Breast epithelium (tissue), 4 donors: ENCODE measurements around the gene SMDT1. TPM values are rescaled to one million over a fixed set of nuclear protein-coding genes. Genes with fewer than 3 reads are reported as not detected.

Experiments
- DNase-seq, 2 donors: peaks; one replicate each; pipeline ENCODE4 v3.0.0-alpha.2; 2019; ENCODE audit warnings: low spot score in 2 of 2
- H3K27ac ChIP-seq, 2 donors: fragments of 200-600 bp; sonication (generic) in 1 of 2; one replicate each; pipeline ENCODE4 v1.5.1; 2016 to 2019; ENCODE audit warnings: mild to moderate bottlenecking in 1 of 2
- H3K27me3 ChIP-seq, 2 donors: fragments of 200-600 bp; sonication (generic) in 1 of 2; one replicate each; pipeline versions ENCODE4 v1.5.1 to v1.6.0; 2017 to 2019; ENCODE audit warnings: control low read depth in 1 of 2, mild to moderate bottlenecking in 1 of 2
- H3K36me3 ChIP-seq: fragments of 200-600 bp; one replicate; pipeline ENCODE4 v1.5.1; 2019
- H3K4me1 ChIP-seq, 2 donors: fragments of 200-600 bp; sonication (generic); one replicate each; pipeline ENCODE4 v1.5.1; 2016 to 2019; ENCODE audit warnings: control low read depth in 1 of 2
- H3K4me3 ChIP-seq, 3 donors: fragments of 200-600 bp; sonication (generic); 1 replicate in 2 of 3; 2 replicates in 1 of 3; pipeline ENCODE4 v1.5.1; 2016 to 2019; ENCODE audit warnings: mild to moderate bottlenecking in 3 of 3, moderate library complexity in 2 of 3
- H3K9me3 ChIP-seq, 2 donors: fragments of 200-600 bp; sonication (generic) in 1 of 2; one replicate each; pipeline ENCODE4 v1.5.1; 2016 to 2019; ENCODE audit warnings: control low read depth in 1 of 2
- POLR2A ChIP-seq: fragments of 450-650 bp; IDR thresholded peaks from one replicate; pipeline ENCODE4 v1.6.1; 2016; ENCODE audit warnings: antibody characterized with exemption, mild to moderate bottlenecking, moderate library complexity
- POLR2AphosphoS5 ChIP-seq, 3 donors: sonication (generic); formaldehyde crosslinking; IDR thresholded peaks; one replicate each; pipeline ENCODE4 v1.6.1; 2017; ENCODE audit warnings: antibody characterized with exemption in 3 of 3
- intact Hi-C: fragments of 100-400 bp; cut with DNase I; formaldehyde crosslinking; loops from one replicate; pipeline ENCODE4 v1.15.1; 2023; ENCODE audit warnings: low total_unique reads
- total RNA-seq, 3 donors: library from RNA; depleted of rRNA; stranded (reverse); fragments of >200 nt; gene quantifications; one replicate each; pipeline ENCODE4 v1.1.0, GENCODE V29; 2016
- TF ChIP-seq, protein P1 (sequence below), 3 donors: fragments of 450-650 bp; IDR thresholded peaks; one replicate each; pipeline ENCODE4 v1.5.1; 2016 to 2017; ENCODE audit warnings: antibody characterized with exemption in 3 of 3, mild to moderate bottlenecking in 3 of 3, moderate library complexity in 3 of 3

The SMDT1 gene
- total RNA-seq, 3 donors from 2014 or later = 13.9 to 19.7 (median 16.2) TPM

DNA sequence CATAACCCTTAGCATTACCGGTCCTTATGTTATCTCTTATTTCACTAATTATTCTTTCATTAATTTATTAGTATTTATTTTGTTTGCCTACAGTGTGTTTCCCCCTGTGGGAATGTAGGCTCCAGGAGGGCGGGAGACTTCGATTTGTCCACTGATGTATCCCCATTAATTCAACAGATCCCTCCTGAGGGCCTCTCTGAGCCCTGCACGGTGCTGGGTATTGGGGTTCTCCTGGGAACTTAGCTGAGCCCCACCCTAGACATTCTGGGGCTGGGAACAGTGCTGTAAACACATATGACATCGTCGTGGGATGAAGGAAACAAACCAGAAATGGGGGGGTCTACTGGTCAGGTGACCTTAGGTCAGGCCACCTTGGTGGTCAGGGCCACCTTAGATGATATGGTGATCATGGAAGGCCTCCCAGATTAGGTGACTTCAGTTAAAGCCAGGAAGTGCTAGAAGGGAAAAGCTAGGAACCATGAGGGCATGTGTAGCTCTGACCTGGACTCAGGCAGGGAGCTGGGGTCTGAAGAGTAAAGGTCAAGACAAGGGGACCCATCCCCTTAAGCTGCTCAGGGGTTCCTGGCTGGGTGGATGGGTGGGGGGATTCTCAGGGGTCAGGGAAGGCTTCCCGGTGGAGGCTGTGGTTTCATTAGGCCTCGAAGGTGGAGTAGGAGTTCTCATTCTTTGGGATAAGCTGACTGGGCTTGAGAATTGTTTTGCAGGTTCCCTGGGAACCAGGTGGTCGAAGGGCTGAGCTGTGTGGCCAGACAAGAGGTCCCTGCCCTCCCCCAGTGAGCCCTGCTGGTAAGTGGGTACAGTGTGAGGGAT is 4.4 kb upstream of the SMDT1 start:
- Histone ChIP-seq H3K4me1 (peaks cover 13 to 17% of the 10 kb centered on the region in 2 donors), H3K36me3 (no peaks in the 10 kb centered on the region), H3K27ac (peak overlapping the region; percentile 88 to 96), H3K9me3 (no peaks in the 10 kb centered on the region), H3K4me3 (peak overlapping the region; percentile 70 to 86 (median 82)), H3K27me3 (no peaks in the 10 kb centered on the region)
- TF ChIP-seq POLR2AphosphoS5 (IDR thresholded peaks at IDR 0.05) (no peak), POLR2A (no peak)
- TF ChIP-seq, protein P1, sequence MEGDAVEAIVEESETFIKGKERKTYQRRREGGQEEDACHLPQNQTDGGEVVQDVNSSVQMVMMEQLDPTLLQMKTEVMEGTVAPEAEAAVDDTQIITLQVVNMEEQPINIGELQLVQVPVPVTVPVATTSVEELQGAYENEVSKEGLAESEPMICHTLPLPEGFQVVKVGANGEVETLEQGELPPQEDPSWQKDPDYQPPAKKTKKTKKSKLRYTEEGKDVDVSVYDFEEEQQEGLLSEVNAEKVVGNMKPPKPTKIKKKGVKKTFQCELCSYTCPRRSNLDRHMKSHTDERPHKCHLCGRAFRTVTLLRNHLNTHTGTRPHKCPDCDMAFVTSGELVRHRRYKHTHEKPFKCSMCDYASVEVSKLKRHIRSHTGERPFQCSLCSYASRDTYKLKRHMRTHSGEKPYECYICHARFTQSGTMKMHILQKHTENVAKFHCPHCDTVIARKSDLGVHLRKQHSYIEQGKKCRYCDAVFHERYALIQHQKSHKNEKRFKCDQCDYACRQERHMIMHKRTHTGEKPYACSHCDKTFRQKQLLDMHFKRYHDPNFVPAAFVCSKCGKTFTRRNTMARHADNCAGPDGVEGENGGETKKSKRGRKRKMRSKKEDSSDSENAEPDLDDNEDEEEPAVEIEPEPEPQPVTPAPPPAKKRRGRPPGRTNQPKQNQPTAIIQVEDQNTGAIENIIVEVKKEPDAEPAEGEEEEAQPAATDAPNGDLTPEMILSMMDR (IDR thresholded peaks at IDR 0.05) = peak in 1 of 3 donors; percentile 8
- no peak for DNase-seq
- intact Hi-C loops = no loop called here

DNA sequence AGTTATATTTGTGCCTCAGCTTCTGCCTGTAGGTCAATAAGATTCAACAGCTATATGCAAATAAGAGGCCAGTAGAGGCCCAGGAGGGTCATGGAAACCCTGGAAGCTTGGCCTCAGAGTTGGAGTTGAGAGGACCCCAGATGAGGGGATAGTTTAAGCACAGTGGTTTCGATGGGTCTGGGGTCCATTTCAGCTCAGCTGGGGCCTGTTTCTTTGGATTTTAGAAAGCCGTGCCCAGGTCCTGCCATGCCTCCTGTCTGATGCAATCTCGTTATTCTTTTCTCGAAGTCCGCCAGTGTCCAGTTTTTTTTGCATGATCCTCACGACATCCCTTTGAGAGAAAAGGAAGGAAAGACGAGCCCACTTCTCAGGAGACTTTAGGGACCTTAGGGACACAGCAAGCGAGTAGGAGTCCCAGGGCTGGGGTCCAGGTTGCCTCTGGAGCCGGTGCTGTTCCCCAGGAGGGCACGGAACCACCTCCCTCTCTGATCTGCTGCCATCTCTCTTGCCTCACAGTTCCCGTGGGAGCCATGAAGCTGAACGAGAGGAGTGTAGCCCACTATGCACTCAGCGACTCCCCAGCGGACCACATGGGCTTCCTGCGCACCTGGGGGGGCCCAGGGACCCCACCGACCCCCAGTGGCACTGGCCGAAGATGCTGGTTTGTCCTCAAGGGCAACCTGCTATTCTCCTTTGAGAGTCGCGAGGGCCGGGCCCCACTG is 2.6 kb upstream of the SMDT1 start:
- H3K27ac ChIP-seq = peak overlapping the region; percentile 99 to 100
- TF ChIP-seq, protein P1 (IDR thresholded peaks at IDR 0.05) = no peak
- TF ChIP-seq POLR2A (no peak), POLR2AphosphoS5 (IDR thresholded peaks at IDR 0.05) (no peak)
- no peaks in the 10 kb centered on the region for H3K36me3 ChIP-seq
- no peak overlapping the region for H3K4me3 ChIP-seq
- peaks cover 17% of the 10 kb centered on the region in 2 donors for H3K4me1 ChIP-seq
- intact Hi-C loops = no loop called here
- no peaks in the 10 kb centered on the region for H3K27me3 ChIP-seq
- DNase-seq = no peak
- H3K9me3 ChIP-seq = no peaks in the 10 kb centered on the region

DNA sequence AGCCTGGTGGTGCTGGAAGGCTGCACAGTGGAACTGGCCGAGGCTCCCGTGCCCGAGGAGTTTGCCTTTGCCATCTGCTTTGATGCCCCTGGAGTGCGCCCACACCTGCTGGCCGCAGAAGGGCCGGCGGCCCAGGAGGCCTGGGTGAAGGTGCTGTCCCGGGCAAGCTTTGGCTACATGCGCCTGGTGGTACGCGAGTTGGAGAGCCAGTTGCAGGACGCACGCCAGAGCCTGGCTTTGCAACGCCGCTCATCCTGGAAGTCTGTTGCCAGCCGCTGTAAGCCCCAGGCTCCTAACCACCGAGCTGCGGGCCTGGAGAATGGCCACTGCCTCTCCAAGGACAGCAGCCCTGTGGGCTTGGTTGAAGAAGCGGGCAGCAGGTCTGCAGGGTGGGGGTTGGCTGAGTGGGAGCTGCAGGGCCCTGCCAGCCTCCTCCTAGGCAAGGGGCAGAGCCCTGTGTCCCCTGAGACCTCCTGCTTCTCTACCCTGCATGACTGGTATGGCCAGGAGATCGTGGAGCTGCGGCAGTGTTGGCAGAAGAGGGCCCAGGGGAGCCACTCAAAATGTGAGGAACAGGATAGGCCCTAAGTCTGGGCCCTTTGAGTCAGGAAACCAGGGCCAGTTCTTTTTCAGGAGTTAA is 1.9 kb upstream of the SMDT1 start:
- TF ChIP-seq, protein P1 (IDR thresholded peaks at IDR 0.05) = no peak
- no peak for TF ChIP-seq POLR2A
- no peak for TF ChIP-seq POLR2AphosphoS5 (IDR thresholded peaks at IDR 0.05)
- H3K36me3 ChIP-seq = no peaks in the 10 kb centered on the region
- H3K27me3 ChIP-seq = no peaks in the 10 kb centered on the region
- intact Hi-C loops = no loop called here
- no peak for DNase-seq
- H3K4me3 ChIP-seq = no peak overlapping the region
- H3K27ac ChIP-seq = peak overlapping the region; percentile 99 to 100
- no peaks in the 10 kb centered on the region for H3K9me3 ChIP-seq
- peaks cover 17% of the 10 kb centered on the region in 2 donors for H3K4me1 ChIP-seq

DNA sequence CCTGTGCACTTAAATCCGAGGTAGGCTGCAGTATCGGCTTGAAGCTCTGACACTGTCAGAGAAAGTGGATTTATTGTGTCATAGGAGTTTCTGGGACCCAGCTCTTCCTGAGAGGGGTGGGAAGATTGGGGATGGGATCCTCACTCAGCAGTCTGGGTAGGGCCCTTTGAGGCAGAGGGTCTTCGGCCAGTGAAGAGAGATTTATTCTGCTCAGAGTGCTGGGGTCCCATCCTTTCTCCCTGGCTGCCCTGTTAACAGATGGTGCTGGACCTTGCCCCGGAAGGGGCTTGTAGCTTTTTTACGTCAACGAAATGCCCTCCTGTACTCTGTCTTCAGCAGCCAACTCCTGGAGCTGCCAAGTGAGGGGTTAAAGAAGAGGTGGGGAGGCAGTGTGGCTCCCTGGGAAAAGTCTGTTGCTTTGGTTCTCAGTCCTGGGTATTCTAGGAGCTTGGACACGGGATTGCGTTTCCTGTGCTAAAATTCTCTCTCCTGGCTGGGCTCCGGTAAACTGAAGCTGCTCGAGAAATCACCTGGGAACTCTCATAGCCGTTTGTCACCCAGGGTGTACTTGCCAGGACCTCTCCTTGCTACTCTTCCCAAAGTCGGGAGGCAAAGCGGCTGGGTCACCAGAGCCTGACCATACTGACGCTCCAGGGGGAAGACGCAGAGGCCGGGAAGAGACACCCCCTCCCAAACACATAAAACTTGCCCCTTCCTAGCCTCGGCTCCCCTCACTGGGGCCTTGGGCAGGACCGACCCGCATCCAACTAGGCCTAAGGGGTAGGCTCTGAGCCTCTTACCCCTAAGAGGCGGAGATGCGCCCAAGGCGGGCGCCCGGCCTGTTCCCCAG is 806 bp upstream of the SMDT1 start:
- Histone ChIP-seq H3K36me3 (no peaks in the 10 kb centered on the region), H3K27ac (peak overlapping the region; percentile 99 to 100), H3K4me1 (peaks cover 15 to 17% of the 10 kb centered on the region in 2 donors), H3K4me3 (peak overlapping the region; percentile 57 to 73 (median 63)), H3K27me3 (no peaks in the 10 kb centered on the region), H3K9me3 (no peaks in the 10 kb centered on the region)
- intact Hi-C loops = no loop called here
- TF ChIP-seq POLR2AphosphoS5 (IDR thresholded peaks at IDR 0.05) (no peak), POLR2A (no peak)
- TF ChIP-seq, protein P1 (IDR thresholded peaks at IDR 0.05) = no peak
- DNase-seq = peak in 1 of 2 donors; percentile 50
